DOHH2 (cell line): ENCODE data around the gene SOCS2.

ENCODE experiments used
- H3F3A ChIP-seq: fragments of 200-600 bp; sonication (generic), shearing (Covaris generic); 2 replicates; pipeline ENCODE4 v1.6.0; 2016; ENCODE audit warnings: antibody characterized with exemption, mild to moderate bottlenecking; ENCODE audit not compliant: control insufficient read depth, insufficient read depth
- H3K27ac ChIP-seq: fragments of 200-600 bp; sonication (generic); 2 replicates; pipeline ENCODE4 v1.5.1; 2014; ENCODE audit warnings: low read depth, mild to moderate bottlenecking, low read length, moderate library complexity
- H3K27me3 ChIP-seq: fragments of 200-600 bp; sonication (generic); 2 replicates; pipeline ENCODE4 v1.6.1; 2014; ENCODE audit warnings: mild to moderate bottlenecking, low read length, mixed read lengths; ENCODE audit not compliant: control insufficient read depth
- H3K36me3 ChIP-seq: fragments of 200-600 bp; sonication (generic); 2 replicates; pipeline ENCODE4 v1.6.1; 2014; ENCODE audit warnings: mild to moderate bottlenecking, low read length, moderate library complexity, mixed read lengths; ENCODE audit not compliant: control insufficient read depth
- H3K4me1 ChIP-seq: fragments of 200-600 bp; sonication (generic); 2 replicates; pipeline ENCODE4 v1.6.1; 2014; ENCODE audit warnings: mild to moderate bottlenecking, low read length, mixed read lengths; ENCODE audit not compliant: control insufficient read depth
- H3K4me2 ChIP-seq: fragments of 200-600 bp; sonication (generic); 2 replicates; pipeline ENCODE4 v1.6.0; 2014; ENCODE audit warnings: mild to moderate bottlenecking, low read length, moderate library complexity
- H3K4me3 ChIP-seq: fragments of 200-600 bp; sonication (generic); 2 replicates; pipeline ENCODE4 v1.5.1; 2014; ENCODE audit warnings: mild to moderate bottlenecking, low read length, mixed read lengths
- H3K79me2 ChIP-seq: fragments of 200-600 bp; sonication (generic); 2 replicates; pipeline ENCODE4 v1.6.1; 2014; ENCODE audit warnings: mild to moderate bottlenecking, low read length, mixed read lengths; ENCODE audit not compliant: control insufficient read depth
- H3K9me2 ChIP-seq: fragments of 200-600 bp; sonication (generic); replicated peaks from 2 replicates; pipeline ENCODE4 v1.6.1; 2014; ENCODE audit warnings: mild to moderate bottlenecking, low read length, mixed read lengths; ENCODE audit not compliant: control insufficient read depth
- H3K9me3 ChIP-seq: fragments of 200-600 bp; sonication (generic); 2 replicates; pipeline ENCODE4 v1.6.1; 2014; ENCODE audit warnings: antibody characterized with exemption, low read length, mixed read lengths; ENCODE audit not compliant: control insufficient read depth, insufficient read depth
- H4K20me1 ChIP-seq: fragments of 200-600 bp; sonication (generic); 2 replicates; pipeline ENCODE4 v1.6.0; 2014; ENCODE audit warnings: low read depth, mild to moderate bottlenecking, antibody characterized with exemption, low read length, moderate library complexity; ENCODE audit not compliant: control insufficient read depth, insufficient read depth
- EZH2phosphoT487 ChIP-seq: fragments of 200-600 bp; sonication (generic); IDR thresholded peaks from 2 replicates; pipeline ENCODE4 v1.6.1; 2017; ENCODE audit warnings: borderline replicate concordance, mild to moderate bottlenecking, antibody characterized with exemption, low read length, moderate library complexity, mixed read lengths
- TF ChIP-seq, protein P1 (sequence below): fragments of 200-600 bp; sonication (generic); IDR thresholded peaks from one replicate; pipeline ENCODE4 v1.5.1; 2014; ENCODE audit warnings: antibody characterized with exemption, mild to moderate bottlenecking, low read depth, low read length; ENCODE audit not compliant: poor library complexity, severe bottlenecking

The SOCS2 gene

DNA sequence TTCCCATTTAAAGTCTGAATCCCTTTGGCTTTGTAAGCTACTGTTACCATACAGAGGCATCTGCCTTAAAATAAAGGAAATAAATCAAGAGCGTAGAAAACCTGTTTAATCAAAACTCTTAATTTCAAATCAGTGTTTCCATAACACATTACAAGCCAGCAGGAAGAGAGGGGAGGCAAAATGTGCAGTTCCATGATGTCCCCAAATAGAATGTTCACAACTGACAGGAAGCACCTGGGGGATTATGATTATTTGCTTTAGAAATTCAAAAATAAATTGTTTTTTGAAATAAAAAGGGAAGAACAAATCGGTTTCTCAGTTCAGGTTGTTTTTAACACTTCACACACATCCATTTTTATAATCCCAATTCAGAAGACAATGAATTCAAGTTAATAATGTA lies 21.4 kb downstream of the SOCS2 start:
- Histone ChIP-seq H3K4me1 (peaks cover 72% of the 10 kb centered on the region), H3K4me3 (peak overlapping the region; percentile 45), H3K9me2 (no peaks in the 10 kb centered on the region), H3K27me3 (peaks cover 22% of the 10 kb centered on the region), H4K20me1 (no peaks in the 10 kb centered on the region), H3K9me3 (no peaks in the 10 kb centered on the region), H3K27ac (peak overlapping the region; percentile 78), H3K79me2 (no peaks in the 10 kb centered on the region), H3K36me3 (no peaks in the 10 kb centered on the region), H3K4me2 (peak overlapping the region; percentile 59), H3F3A (peaks cover 12% of the 10 kb centered on the region)
- no peak for TF ChIP-seq EZH2phosphoT487
- TF ChIP-seq, protein P1, sequence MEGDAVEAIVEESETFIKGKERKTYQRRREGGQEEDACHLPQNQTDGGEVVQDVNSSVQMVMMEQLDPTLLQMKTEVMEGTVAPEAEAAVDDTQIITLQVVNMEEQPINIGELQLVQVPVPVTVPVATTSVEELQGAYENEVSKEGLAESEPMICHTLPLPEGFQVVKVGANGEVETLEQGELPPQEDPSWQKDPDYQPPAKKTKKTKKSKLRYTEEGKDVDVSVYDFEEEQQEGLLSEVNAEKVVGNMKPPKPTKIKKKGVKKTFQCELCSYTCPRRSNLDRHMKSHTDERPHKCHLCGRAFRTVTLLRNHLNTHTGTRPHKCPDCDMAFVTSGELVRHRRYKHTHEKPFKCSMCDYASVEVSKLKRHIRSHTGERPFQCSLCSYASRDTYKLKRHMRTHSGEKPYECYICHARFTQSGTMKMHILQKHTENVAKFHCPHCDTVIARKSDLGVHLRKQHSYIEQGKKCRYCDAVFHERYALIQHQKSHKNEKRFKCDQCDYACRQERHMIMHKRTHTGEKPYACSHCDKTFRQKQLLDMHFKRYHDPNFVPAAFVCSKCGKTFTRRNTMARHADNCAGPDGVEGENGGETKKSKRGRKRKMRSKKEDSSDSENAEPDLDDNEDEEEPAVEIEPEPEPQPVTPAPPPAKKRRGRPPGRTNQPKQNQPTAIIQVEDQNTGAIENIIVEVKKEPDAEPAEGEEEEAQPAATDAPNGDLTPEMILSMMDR: no peak

DNA sequence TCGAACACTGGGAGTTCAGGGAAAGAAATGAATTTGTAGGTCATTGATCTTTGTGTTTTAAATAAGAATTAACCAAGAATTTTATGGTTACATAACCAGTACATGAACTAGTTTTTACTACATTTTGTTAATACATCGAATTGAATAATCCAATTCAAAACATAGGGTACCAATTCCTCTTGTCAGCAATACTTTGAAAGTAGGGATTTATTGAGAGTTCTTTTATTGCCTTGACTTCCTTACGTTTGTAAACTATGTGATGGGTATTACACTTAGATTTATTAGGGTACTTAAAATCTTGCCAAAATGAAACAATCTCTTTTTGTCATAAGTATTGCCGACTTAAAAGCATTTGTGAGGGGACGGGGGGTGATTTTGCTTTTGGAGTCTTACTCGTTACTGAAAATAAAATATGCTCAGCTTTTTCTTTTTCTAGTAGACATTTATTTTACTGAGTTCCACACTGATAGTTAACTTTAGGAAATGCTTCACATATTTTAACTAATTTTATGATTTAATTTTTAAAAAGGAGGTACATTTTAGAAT lies 22.4 kb downstream of the SOCS2 start:
- H3K4me3 ChIP-seq: peak overlapping the region; percentile 45
- H3F3A ChIP-seq: peaks cover 6% of the 10 kb centered on the region; the same call in 1 of the 2 replicates
- no peaks in the 10 kb centered on the region for H3K36me3 ChIP-seq
- peaks cover 12% of the 10 kb centered on the region for H3K27me3 ChIP-seq
- H3K9me3 ChIP-seq: no peaks in the 10 kb centered on the region
- no peaks in the 10 kb centered on the region for H3K79me2 ChIP-seq
- peaks cover 74% of the 10 kb centered on the region for H3K4me1 ChIP-seq
- H3K9me2 ChIP-seq: no peaks in the 10 kb centered on the region
- H3K4me2 ChIP-seq: peak overlapping the region; percentile 59
- H3K27ac ChIP-seq: peak overlapping the region; percentile 78
- TF ChIP-seq, protein P1: no peak
- no peak for TF ChIP-seq EZH2phosphoT487
- H4K20me1 ChIP-seq: no peaks in the 10 kb centered on the region

DNA sequence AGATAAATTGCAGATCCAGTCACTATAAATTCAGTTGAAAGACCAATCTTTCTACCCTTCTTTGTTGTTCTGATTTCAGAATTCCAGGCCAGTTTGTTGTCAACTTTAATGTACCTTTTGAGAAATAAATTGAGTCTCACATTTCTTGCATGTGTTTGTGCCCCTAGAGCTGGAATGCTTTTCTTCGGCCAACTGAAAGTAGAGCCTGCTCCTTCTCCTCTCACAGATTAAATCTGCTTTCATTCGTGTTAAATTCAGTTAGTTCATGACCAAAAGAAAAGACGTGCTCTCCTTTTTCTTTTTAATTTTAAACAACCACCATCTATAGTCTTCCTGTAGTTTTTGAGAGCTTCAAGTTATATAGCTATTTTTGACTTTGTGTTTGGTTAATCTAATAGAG lies 22.9 kb downstream of the SOCS2 start:
- no peaks in the 10 kb centered on the region for H3K79me2 ChIP-seq
- no peaks in the 10 kb centered on the region for H4K20me1 ChIP-seq
- H3K27ac ChIP-seq: peak overlapping the region; percentile 78
- peaks cover 74% of the 10 kb centered on the region for H3K4me1 ChIP-seq
- peaks cover 6% of the 10 kb centered on the region; the same call in 1 of the 2 replicates for H3F3A ChIP-seq
- H3K4me3 ChIP-seq: peak overlapping the region; percentile 42
- peak overlapping the region; percentile 59 for H3K4me2 ChIP-seq
- peaks cover 7% of the 10 kb centered on the region for H3K27me3 ChIP-seq
- no peaks in the 10 kb centered on the region for H3K36me3 ChIP-seq
- H3K9me3 ChIP-seq: no peaks in the 10 kb centered on the region
- TF ChIP-seq, protein P1: no peak
- TF ChIP-seq EZH2phosphoT487: no peak
- no peaks in the 10 kb centered on the region for H3K9me2 ChIP-seq
